IMR-90 (cell line): ENCODE results near the gene FARS2. TPM values are rescaled to one million over a fixed set of nuclear protein-coding genes. Genes with fewer than 3 reads are reported as not detected.

Experiments
- ATAC-seq: fragments of 200-7000 bp; cut with Tn5 transposase; 2 replicates; pipeline ENCODE4 v1.9.1; 2020; ENCODE audit warnings: low read depth, mild to moderate bottlenecking, moderate library complexity
- BruUV-seq: library from RNA; stranded (reverse); fragments of 400-500 nt; replicated peaks from 2 replicates; lab custom pipeline; 2021; lab: Mats Ljungman, UMichigan
- CTCF ChIA-PET: fragments of 300-600 bp; formaldehyde crosslinking; extraction: SDS; loops from one replicate; lab custom pipeline; 2021; ENCODE audit warnings: antibody characterized with exemption; lab: Yijun Ruan, JAX
- POLR2A ChIA-PET: fragments of 300-600 bp; sonication (Branson Sonifier 250); formaldehyde crosslinking; loops from one replicate; lab custom pipeline; 2022; ENCODE audit warnings: antibody characterized with exemption; ENCODE audit not compliant: unreplicated experiment; lab: Charles Lee
- DNase-seq: peaks from one replicate; pipeline ENCODE4 v3.0.0; 2013
- H2AFZ ChIP-seq: replicated peaks from 2 replicates; pipeline ENCODE3; 2013; ENCODE audit warnings: low read length, mild to moderate bottlenecking; ENCODE audit not compliant: poor library complexity
- H2AK5ac ChIP-seq: 2 replicates; pipeline ENCODE4 v1.6.1; 2013; ENCODE audit warnings: low read depth, low read length, inconsistent platforms
- H2AK9ac ChIP-seq: replicated peaks from 2 replicates; pipeline ENCODE3; 2013; ENCODE audit warnings: mild to moderate bottlenecking, low read depth, low read length, moderate library complexity; ENCODE audit not compliant: poor library complexity
- H2BK120ac ChIP-seq: 2 replicates; pipeline ENCODE4 v1.6.1; 2013; ENCODE audit warnings: low read depth, low read length, inconsistent platforms
- H2BK15ac ChIP-seq: 3 replicates; pipeline ENCODE4 v1.6.1; 2013; ENCODE audit warnings: low read depth, low read length, inconsistent platforms
- H2BK20ac ChIP-seq: 2 replicates; pipeline ENCODE4 v1.6.1; 2013; ENCODE audit warnings: low read depth, mild to moderate bottlenecking, inconsistent platforms, low read length, moderate library complexity
- H2BK5ac ChIP-seq: 2 replicates; pipeline ENCODE4 v1.6.1; 2013; ENCODE audit warnings: mild to moderate bottlenecking, low read depth, low read length, inconsistent platforms; ENCODE audit not compliant: poor library complexity, severe bottlenecking
- H3K14ac ChIP-seq: replicated peaks from 2 replicates; pipeline ENCODE4 v1.6.1; 2013; ENCODE audit warnings: low read depth, low read length, inconsistent platforms
- H3K18ac ChIP-seq: 2 replicates; pipeline ENCODE4 v1.6.1; 2013; ENCODE audit warnings: low read depth, low read length, control low read depth
- H3K23ac ChIP-seq: 2 replicates; pipeline ENCODE4 v1.6.1; 2013; ENCODE audit warnings: low read depth, low read length, inconsistent platforms
- H3K27ac ChIP-seq: 2 replicates; pipeline ENCODE4 v1.5.1; 2013; ENCODE audit warnings: mild to moderate bottlenecking, control low read depth, low read length; ENCODE audit not compliant: insufficient read depth
- H3K27me3 ChIP-seq: 2 replicates; pipeline ENCODE4 v1.6.1; 2013; ENCODE audit warnings: low read length; ENCODE audit not compliant: control insufficient read depth, insufficient read depth
- H3K36me3 ChIP-seq: 2 replicates; pipeline ENCODE4 v1.6.1; 2013; ENCODE audit warnings: low read length, mixed read lengths; ENCODE audit not compliant: control insufficient read depth, insufficient read depth
- H3K4ac ChIP-seq: 2 replicates; pipeline ENCODE4 v1.6.1; 2013; ENCODE audit warnings: low read depth, low read length, inconsistent platforms
- H3K4me1 ChIP-seq: 2 replicates; pipeline ENCODE4 v1.6.1; 2013; ENCODE audit warnings: low read length, mixed read lengths; ENCODE audit not compliant: control insufficient read depth, insufficient read depth
- H3K4me2 ChIP-seq: 2 replicates; pipeline ENCODE4 v1.6.1; 2013; ENCODE audit warnings: low read depth, mild to moderate bottlenecking, control low read depth, low read length, moderate library complexity
- H3K4me3 ChIP-seq: 2 replicates; pipeline ENCODE4 v1.5.1; 2013; ENCODE audit warnings: low read depth, mild to moderate bottlenecking, control low read depth, low read length, moderate library complexity; ENCODE audit not compliant: insufficient read depth
- H3K56ac ChIP-seq: 2 replicates; pipeline ENCODE4 v1.6.1; 2013; ENCODE audit warnings: low read length, inconsistent platforms; ENCODE audit not compliant: insufficient read depth; ENCODE audit errors: extremely low read depth
- H3K79me1 ChIP-seq, 2 experiments: 2 replicates each; pipeline ENCODE4 v1.6.1; 2013; ENCODE audit warnings: low read length in 2 of 2, inconsistent platforms in 1 of 2, low read depth in 1 of 2
- H3K9ac ChIP-seq: 2 replicates; pipeline ENCODE4 v1.6.1; 2013; ENCODE audit warnings: low read depth, low read length, control low read depth
- H3K9me1 ChIP-seq: 2 replicates; pipeline ENCODE4 v1.6.1; 2013; ENCODE audit warnings: low read length, inconsistent platforms; ENCODE audit not compliant: insufficient read depth
- H3K9me3 ChIP-seq: 2 replicates; pipeline ENCODE4 v1.6.1; 2013; ENCODE audit warnings: low read length; ENCODE audit not compliant: control insufficient read depth, insufficient read depth
- H4K20me1 ChIP-seq: 2 replicates; pipeline ENCODE4 v1.6.1; 2013; ENCODE audit warnings: low read length, inconsistent platforms; ENCODE audit not compliant: insufficient read depth
- H4K5ac ChIP-seq: 2 replicates; pipeline ENCODE4 v1.6.1; 2013; ENCODE audit warnings: mild to moderate bottlenecking, low read depth, low read length, control low read depth
- H4K8ac ChIP-seq, 2 experiments: 2 replicates each; pipeline ENCODE4 v1.6.1; 2013; ENCODE audit warnings: low read depth in 2 of 2, low read length in 2 of 2, control low read depth in 1 of 2, inconsistent platforms in 1 of 2
- H4K91ac ChIP-seq: 2 replicates; pipeline ENCODE4 v1.6.1; 2013; ENCODE audit warnings: low read depth, low read length, inconsistent platforms; ENCODE audit not compliant: insufficient read depth
- MAFK ChIP-seq: IDR thresholded peaks from 2 replicates; pipeline ENCODE4 v1.6.1; 2012; ENCODE audit warnings: low read depth, low read length, improper control_type of control experiment
- RAD21 ChIP-seq: IDR thresholded peaks from 2 replicates; pipeline ENCODE4 v1.6.1; 2012; ENCODE audit warnings: low read length, improper control_type of control experiment
- WGBS, 2 experiments: methylation state at CpG; one replicate each; pipeline versions ENCODE4 v1.1.5 to v1.1.7; 2013; ENCODE audit warnings: missing lambda C conversion rate in 2 of 2; ENCODE audit not compliant: insufficient read length in 1 of 2; ENCODE audit errors: extremely low coverage in 2 of 2; 5-methylcytosine and 5-hydroxymethylcytosine counted together
- dilution Hi-C: fragments of 300-500 bp; cut with HindIII; formaldehyde crosslinking; loops from one replicate; pipeline ENCODE4 v1.14.3; 2018; ENCODE audit warnings: low sequenced_read_pairs; ENCODE audit not compliant: unreplicated experiment
- in situ Hi-C: fragments of 300-500 bp; cut with MboI; formaldehyde crosslinking; loops from 3 replicates; pipeline ENCODE4 v1.14.3; 2019; ENCODE audit warnings: low sequenced_read_pairs, inconsistent platforms, mixed read lengths
- intact Hi-C: fragments of 100-400 bp; cut with micrococcal nuclease; formaldehyde crosslinking; loops from 2 replicates; pipeline ENCODE4 v1.10.0; 2022
- polyA plus RNA-seq, 3 experiments: library from polyadenylated mRNA; depleted of rRNA; stranded (reverse); fragments of >200 nt; gene quantifications; 2 replicates each; pipeline ENCODE4 v1.2.3, GENCODE V29; 2012; ENCODE audit warnings: low replicate concordance in 1 of 3
- total RNA-seq: library from RNA; depleted of rRNA; stranded (reverse); fragments of >200 nt; gene quantifications from 2 replicates; pipeline ENCODE4 v1.2.3, GENCODE V29; 2012

The FARS2 gene
- total and polyA plus RNA-seq, 2 of the 4 experiments (the other 2 are of a cell fraction), result 12.1 to 28.9 TPM

- POLR2A ChIA-PET, result no interaction called here
- in situ Hi-C loops, result no loop called here
These were observed 251.1 kb downstream of the FARS2 start for GRCh38 chr6:5512422-5512821.

More at GRCh38 chr6:5512422-5512821, 251.1 kb downstream of the FARS2 start:
- Histone ChIP-seq H2BK15ac (no peak overlapping the region), H3K27ac (no peak overlapping the region), H3K9me1 (peaks cover 2% of the 10 kb centered on the region; the same call in 1 of the 2 replicates), H3K79me1 (no peaks in the 10 kb centered on the region), H3K4me1 (peaks cover 2% of the 10 kb centered on the region), H3K36me3 (no peaks in the 10 kb centered on the region), H3K27me3 (no peaks in the 10 kb centered on the region), H4K5ac (no peak overlapping the region), H3K9ac (no peak overlapping the region), H2AK9ac (no peak overlapping the region), H4K91ac (no peak overlapping the region), H2AK5ac (no peak overlapping the region), H4K20me1 (no peaks in the 10 kb centered on the region), H3K18ac (no peak overlapping the region), H3K4ac (no peak overlapping the region), H3K56ac (no peak overlapping the region), H2AFZ (no peak overlapping the region), H3K4me2 (no peak overlapping the region), H2BK5ac (no peak overlapping the region), H3K23ac (no peak overlapping the region), H4K8ac (no peak overlapping the region), H3K14ac (no peak overlapping the region), H2BK120ac (no peak overlapping the region), H3K4me3 (no peak overlapping the region), H3K9me3 (no peaks in the 10 kb centered on the region), H2BK20ac (no peak overlapping the region)
- DNase-seq (no peak), ATAC-seq (no peak)
- dilution Hi-C loops, result no loop called here
- CTCF ChIA-PET, result no interaction called here
- intact Hi-C loops, result no loop called here
- BruUV-seq, result no TSS peak
- WGBS, 2 experiments, result no CpG with 5 or more reads among the region's 2 CpGs
- peak; percentile 32; the same call in 1 of the 2 replicates for TF ChIP-seq MAFK
- no peak for TF ChIP-seq RAD21
